ENCODE results near the gene DSTN. TPM values are rescaled to one million over a fixed set of nuclear protein-coding genes. Genes with fewer than 3 reads are reported as not detected.

Gene DSTN
- total RNA-seq (100 to 1,000 TPM; 162 to 429 (median 299) TPM), polyA plus RNA-seq (1,000 to 10,000 TPM in 1 of 2 donors, 100 to 1,000 TPM in 1; 404 to 1,033 TPM)
- long read RNA-seq, donor 1, transcript DSTN-203 (5 exons, 1,853 nt) = minor isoform, 47 of 2,396 reads
- long read RNA-seq, donor 1, transcript DSTN-201 (4 exons, 3,617 nt) = major isoform, 2,228 of 2,396 reads
- long read RNA-seq, donor 1, partial matches to known transcripts = 63 of 2,396 reads
- long read RNA-seq, donor 1, other reads (novel, unspliced or antisense) = 58 of 2,396 reads
- long read RNA-seq, donor 2, transcript DSTN-201 (4 exons, 3,617 nt) = major isoform, 142 of 210 reads
- long read RNA-seq, donor 2, transcript DSTN-203 (5 exons, 1,853 nt) = minor isoform, 15 of 210 reads
- long read RNA-seq, donor 2, partial matches to known transcripts = 45 of 210 reads
- long read RNA-seq, donor 2, other reads (novel, unspliced or antisense) = 8 of 210 reads
- long read RNA-seq, donor 3, transcript DSTN-203 (5 exons, 1,853 nt) = minor isoform, 20 of 697 reads
- long read RNA-seq, donor 3, transcript DSTN-201 (4 exons, 3,617 nt) = major isoform, 638 of 697 reads
- long read RNA-seq, donor 3, partial matches to known transcripts = 5 of 697 reads
- long read RNA-seq, donor 3, other reads (novel, unspliced or antisense) = 34 of 697 reads

DNA sequence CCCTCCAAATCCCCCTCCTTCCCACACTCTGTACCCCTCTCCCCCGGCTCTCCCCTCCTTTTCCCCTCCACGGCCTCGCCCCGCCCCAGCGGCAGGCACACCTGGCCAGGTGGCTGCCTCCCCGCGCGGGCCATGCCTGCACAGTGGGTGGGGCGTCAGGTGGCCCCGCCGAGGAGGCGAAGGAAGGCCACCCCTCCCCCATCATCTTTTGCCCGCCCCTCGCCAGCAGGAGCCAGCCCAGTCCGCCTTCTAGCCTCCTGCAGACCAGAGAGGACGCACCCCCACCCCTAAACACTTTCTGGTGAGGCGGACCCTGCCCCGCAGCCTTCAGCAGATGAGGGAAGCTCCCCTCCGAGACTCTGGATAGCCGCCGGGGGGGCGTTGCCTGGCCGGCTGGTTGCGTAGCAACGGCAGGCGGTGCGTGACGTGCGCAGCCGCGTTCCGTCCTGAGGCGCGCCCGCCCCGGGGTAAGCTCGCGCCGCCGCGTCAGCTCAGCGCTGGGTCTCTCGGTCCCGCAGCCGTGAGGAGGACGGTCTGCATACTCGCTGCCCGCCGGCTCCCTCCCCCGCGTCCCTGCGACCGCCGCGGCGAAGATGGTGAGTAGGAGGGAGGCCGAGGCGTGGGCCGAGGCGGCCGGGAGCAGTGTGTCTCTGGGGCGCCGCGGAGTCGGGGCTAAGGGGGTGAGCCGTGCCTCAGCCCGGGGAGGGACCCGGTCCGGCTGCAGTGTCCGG is at the start of gene DSTN:
Gene DSTN (plus strand): TSS at position 460 of the 731 bp plus-strand sequence. CDS start 134 bp downstream, at position 594.
- WGBS, 3 donors = 0 to 1% (median 1%) methylated on average over 29 to 70 of the region's 70 CpGs
- Histone ChIP-seq H3K27ac (peak within 1 kb of the TSS; percentile 94 to 95), H3K27me3 (no peaks in the 10 kb centered on the region), H3K36me3 (no peaks in the 10 kb centered on the region), H3K9me3 (no peaks in the 10 kb centered on the region), H3K4me1 (ENCODE audit: insufficient read depth) (peaks cover 5% of the 10 kb centered on the region), H3K4me3 (peak within 1 kb of the TSS; percentile 89)
- intact Hi-C loops (cut with DNase I) = loop anchor here in 2 of 4 donors (5.0 kb wide), 1 partner anchor 43 kb away; no protein-coding TSS in a partner anchor
- peak; percentile 95 to 98 (median 96) for DNase-seq
- TF ChIP-seq POLR2A (IDR thresholded peaks at IDR 0.05) (peak; percentile 97), EP300 (IDR thresholded peaks at IDR 0.05) (peak; percentile 36)
- TF ChIP-seq, protein P1, sequence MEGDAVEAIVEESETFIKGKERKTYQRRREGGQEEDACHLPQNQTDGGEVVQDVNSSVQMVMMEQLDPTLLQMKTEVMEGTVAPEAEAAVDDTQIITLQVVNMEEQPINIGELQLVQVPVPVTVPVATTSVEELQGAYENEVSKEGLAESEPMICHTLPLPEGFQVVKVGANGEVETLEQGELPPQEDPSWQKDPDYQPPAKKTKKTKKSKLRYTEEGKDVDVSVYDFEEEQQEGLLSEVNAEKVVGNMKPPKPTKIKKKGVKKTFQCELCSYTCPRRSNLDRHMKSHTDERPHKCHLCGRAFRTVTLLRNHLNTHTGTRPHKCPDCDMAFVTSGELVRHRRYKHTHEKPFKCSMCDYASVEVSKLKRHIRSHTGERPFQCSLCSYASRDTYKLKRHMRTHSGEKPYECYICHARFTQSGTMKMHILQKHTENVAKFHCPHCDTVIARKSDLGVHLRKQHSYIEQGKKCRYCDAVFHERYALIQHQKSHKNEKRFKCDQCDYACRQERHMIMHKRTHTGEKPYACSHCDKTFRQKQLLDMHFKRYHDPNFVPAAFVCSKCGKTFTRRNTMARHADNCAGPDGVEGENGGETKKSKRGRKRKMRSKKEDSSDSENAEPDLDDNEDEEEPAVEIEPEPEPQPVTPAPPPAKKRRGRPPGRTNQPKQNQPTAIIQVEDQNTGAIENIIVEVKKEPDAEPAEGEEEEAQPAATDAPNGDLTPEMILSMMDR (IDR thresholded peaks at IDR 0.05) = no peak

DNA sequence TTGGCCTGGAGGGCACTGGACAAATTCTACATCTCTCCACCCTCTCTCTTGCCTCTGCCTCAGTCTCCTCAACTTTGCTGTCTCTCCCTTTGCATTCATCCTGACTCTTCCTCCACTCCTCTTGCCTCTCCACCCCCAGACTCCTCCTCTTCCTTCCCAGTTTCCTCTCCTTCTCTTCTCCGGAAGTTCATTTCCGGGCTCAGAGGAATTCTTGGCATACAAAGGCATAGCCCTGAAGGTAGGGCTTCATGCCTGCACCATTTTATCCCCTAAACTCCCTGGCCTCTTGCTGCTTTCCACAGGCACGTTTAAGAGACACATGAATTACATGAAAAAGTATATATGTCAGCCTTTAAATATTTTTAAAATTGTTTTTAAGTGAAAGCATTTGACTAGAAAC is 49.3 kb upstream of the DSTN start:
- intact Hi-C loops (cut with DNase I) = no loop called here

DNA sequence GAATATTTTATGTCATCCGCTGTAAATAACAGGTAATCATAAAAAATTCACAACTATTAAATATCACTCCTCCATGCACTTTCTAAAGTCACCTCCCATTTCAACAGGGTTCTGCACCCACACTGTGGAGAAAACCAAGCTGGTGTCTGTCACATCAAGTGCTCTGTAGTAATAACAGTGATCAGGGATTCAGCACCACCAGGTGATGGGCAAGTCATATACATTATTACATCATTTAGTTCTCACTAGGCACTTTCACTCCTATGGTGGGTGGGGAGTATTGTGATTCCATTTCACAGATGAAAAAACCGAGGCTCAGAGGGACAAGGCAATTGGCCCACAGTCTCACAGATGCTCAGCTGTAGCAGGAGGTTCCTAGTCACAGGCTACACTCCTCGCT is 47.3 kb upstream of the DSTN start:
- no peak overlapping the region for H3K4me3 ChIP-seq
- no peak for DNase-seq
- no peaks in the 10 kb centered on the region for H3K27me3 ChIP-seq
- H3K9me3 ChIP-seq = no peaks in the 10 kb centered on the region
- intact Hi-C loops (cut with DNase I) = no loop called here
- no peak overlapping the region for H3K27ac ChIP-seq
- WGBS, 3 donors = 83 to 89% (median 84%) methylated on average over 3 of the region's 3 CpGs
- peaks cover 3% of the 10 kb centered on the region for H3K4me1 ChIP-seq (ENCODE audit: insufficient read depth)
- H3K36me3 ChIP-seq = no peaks in the 10 kb centered on the region
- TF ChIP-seq, protein P1 (IDR thresholded peaks at IDR 0.05) = no peak
- TF ChIP-seq EP300 (IDR thresholded peaks at IDR 0.05) = no peak
- no peak for TF ChIP-seq POLR2A (IDR thresholded peaks at IDR 0.05)

More for the DNA sequence above, 49.3 kb upstream of the DSTN start:
- WGBS, 3 donors = 40 to 41% (median 41%) methylated on average over 3 of the region's 3 CpGs
- H3K36me3 ChIP-seq = no peaks in the 10 kb centered on the region
- H3K27me3 ChIP-seq = no peaks in the 10 kb centered on the region
- H3K4me3 ChIP-seq = no peak overlapping the region
- no peak overlapping the region for H3K27ac ChIP-seq
- peaks cover 3% of the 10 kb centered on the region for H3K4me1 ChIP-seq (ENCODE audit: insufficient read depth)
- no peak for DNase-seq
- no peaks in the 10 kb centered on the region for H3K9me3 ChIP-seq
- TF ChIP-seq, protein P1 (IDR thresholded peaks at IDR 0.05) = no peak
- TF ChIP-seq POLR2A (IDR thresholded peaks at IDR 0.05) = no peak
- no peak for TF ChIP-seq EP300 (IDR thresholded peaks at IDR 0.05)

DNA sequence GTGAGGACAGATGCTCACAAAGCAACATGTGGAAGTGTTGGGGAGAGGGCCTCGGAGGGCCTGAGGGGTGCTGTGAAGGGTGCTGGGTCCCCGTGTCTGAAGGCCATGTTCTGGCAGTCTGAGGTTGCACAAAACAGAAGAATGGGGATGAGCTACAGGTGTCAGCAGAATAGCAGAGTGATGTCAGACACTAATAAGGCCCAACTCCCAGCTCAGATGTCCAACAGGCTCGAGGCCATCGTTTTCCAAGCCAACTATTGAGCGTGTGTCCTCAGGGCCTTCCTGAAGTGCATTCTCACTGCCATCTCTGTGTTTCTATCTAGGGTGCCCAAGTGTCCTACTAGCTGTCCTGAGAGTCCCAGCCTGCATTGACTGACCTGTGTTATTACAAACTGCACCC is 46.5 kb upstream of the DSTN start:
- Histone ChIP-seq H3K36me3 (no peaks in the 10 kb centered on the region), H3K9me3 (no peaks in the 10 kb centered on the region), H3K4me3 (no peak overlapping the region), H3K4me1 (ENCODE audit: insufficient read depth) (peaks cover under 1% of the 10 kb centered on the region), H3K27ac (no peak overlapping the region), H3K27me3 (no peaks in the 10 kb centered on the region)
- 75 to 88% (median 80%) methylated on average over 5 of the region's 5 CpGs for WGBS, 3 donors
- intact Hi-C loops (cut with DNase I) = no loop called here
- TF ChIP-seq EP300 (IDR thresholded peaks at IDR 0.05) (no peak), POLR2A (IDR thresholded peaks at IDR 0.05) (no peak)
- TF ChIP-seq, protein P1 (IDR thresholded peaks at IDR 0.05) = no peak
- no peak for DNase-seq
